Panc1 (cell line): ENCODE measurements around the gene DIABLO.
"Not testable (repeated sequence)": the region's sequence is repeated elsewhere in the genome, so short reads cannot be mapped to it uniquely, and the experiment has no call there.

ENCODE experiments used
- CTCF ChIP-seq: fragments of 450-650 bp; IDR thresholded peaks from 2 replicates; pipeline ENCODE4 v1.5.1; 2017; ENCODE audit warnings: mild to moderate bottlenecking
- POLR2AphosphoS5 ChIP-seq: IDR thresholded peaks from 2 replicates; pipeline ENCODE4 v1.6.1; 2012; ENCODE audit warnings: mild to moderate bottlenecking, low read depth, low read length, moderate library complexity
- SIN3A ChIP-seq: IDR thresholded peaks from 2 replicates; pipeline ENCODE4 v1.6.1; 2012; ENCODE audit warnings: low read depth, mild to moderate bottlenecking, low read length, moderate library complexity, borderline replicate concordance; ENCODE audit not compliant: insufficient read depth
- TCF7L2 ChIP-seq: IDR thresholded peaks from 2 replicates; pipeline ENCODE4 v1.6.1; 2011; ENCODE audit warnings: mild to moderate bottlenecking, low read depth, low read length, inconsistent platforms
- TF ChIP-seq, protein P1 (sequence below), 2 experiments: IDR thresholded peaks; 2 replicates each; pipeline ENCODE4 v1.6.1; 2011 to 2012; ENCODE audit warnings: low read depth in 2 of 2, control low read depth in 1 of 2, low read length in 1 of 2, mild to moderate bottlenecking in 1 of 2, moderate library complexity in 1 of 2; ENCODE audit not compliant: insufficient read depth in 1 of 2

DNA sequence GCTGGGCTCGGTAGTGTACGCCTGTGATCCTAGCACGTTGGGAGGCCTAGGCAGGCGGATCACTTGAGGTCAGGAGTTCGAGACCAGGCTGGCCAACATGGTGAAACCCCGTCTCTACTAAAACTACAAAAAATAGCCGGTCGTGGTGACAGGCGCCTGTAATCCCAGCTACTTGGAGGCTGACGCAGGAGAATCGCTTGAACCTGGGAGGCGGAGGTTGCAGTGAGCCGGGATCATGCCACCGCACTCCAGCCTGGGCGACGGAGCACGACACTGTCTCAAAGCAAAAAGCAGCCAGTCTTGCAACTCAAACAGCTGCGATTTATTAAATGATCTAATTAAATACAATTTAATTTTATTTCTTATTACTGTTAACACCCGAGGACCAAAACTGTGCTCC, 23.0 kb downstream of the DIABLO start:
- TF ChIP-seq, protein P1, sequence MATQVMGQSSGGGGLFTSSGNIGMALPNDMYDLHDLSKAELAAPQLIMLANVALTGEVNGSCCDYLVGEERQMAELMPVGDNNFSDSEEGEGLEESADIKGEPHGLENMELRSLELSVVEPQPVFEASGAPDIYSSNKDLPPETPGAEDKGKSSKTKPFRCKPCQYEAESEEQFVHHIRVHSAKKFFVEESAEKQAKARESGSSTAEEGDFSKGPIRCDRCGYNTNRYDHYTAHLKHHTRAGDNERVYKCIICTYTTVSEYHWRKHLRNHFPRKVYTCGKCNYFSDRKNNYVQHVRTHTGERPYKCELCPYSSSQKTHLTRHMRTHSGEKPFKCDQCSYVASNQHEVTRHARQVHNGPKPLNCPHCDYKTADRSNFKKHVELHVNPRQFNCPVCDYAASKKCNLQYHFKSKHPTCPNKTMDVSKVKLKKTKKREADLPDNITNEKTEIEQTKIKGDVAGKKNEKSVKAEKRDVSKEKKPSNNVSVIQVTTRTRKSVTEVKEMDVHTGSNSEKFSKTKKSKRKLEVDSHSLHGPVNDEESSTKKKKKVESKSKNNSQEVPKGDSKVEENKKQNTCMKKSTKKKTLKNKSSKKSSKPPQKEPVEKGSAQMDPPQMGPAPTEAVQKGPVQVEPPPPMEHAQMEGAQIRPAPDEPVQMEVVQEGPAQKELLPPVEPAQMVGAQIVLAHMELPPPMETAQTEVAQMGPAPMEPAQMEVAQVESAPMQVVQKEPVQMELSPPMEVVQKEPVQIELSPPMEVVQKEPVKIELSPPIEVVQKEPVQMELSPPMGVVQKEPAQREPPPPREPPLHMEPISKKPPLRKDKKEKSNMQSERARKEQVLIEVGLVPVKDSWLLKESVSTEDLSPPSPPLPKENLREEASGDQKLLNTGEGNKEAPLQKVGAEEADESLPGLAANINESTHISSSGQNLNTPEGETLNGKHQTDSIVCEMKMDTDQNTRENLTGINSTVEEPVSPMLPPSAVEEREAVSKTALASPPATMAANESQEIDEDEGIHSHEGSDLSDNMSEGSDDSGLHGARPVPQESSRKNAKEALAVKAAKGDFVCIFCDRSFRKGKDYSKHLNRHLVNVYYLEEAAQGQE (IDR thresholded peaks at IDR 0.05; ENCODE audit: insufficient read depth in 1 of 2, low read depth in 2 of 2, low read length in 1 of 2): not testable (repeated sequence)
- TF ChIP-seq POLR2AphosphoS5, CTCF, SIN3A, TCF7L2: not testable (repeated sequence)
